ENCODE data around the gene SLC38A3.

GRCh38 chr3:50169232-50169832 lies 35.7 kb upstream of the SLC38A3 start:
- no peak for TF ChIP-seq CTCF (IDR thresholded peaks at IDR 0.05)
- TF ChIP-seq POLR2A (IDR thresholded peaks at IDR 0.05), result no peak
